Keratinocyte (primary cell): Measurements from ENCODE around the gene TRAF3IP1. TPM values are rescaled to one million over a fixed set of nuclear protein-coding genes. Genes with fewer than 3 reads are reported as not detected.

ENCODE experiments used
- DNase-seq: peaks from one replicate; pipeline ENCODE4 v3.0.0-alpha.2; 2011; ENCODE audit warnings: low read depth, missing footprints, low spot score
- FAIRE-seq: peaks from 2 replicates; lab custom pipeline; 2011; peaks lifted over from hg19 to GRCh38; lab: Jason Lieb, UNC
- H2AFZ ChIP-seq: 2 replicates; pipeline ENCODE4 v1.6.0; 2012; ENCODE audit warnings: low read length, control low read depth, inconsistent platforms; ENCODE audit not compliant: control insufficient read depth
- H3K27ac ChIP-seq: 2 replicates; pipeline ENCODE4 v1.5.1; 2011; ENCODE audit warnings: low read length; ENCODE audit not compliant: control insufficient read depth, insufficient read depth
- H3K27me3 ChIP-seq: 3 replicates; pipeline ENCODE4 v1.6.0; 2011; ENCODE audit warnings: low read length; ENCODE audit not compliant: control insufficient read depth, insufficient read depth; ENCODE audit errors: extremely low read depth
- H3K36me3 ChIP-seq, 2 experiments: 2 replicates in 1 of 2; 3 replicates in 1 of 2; pipeline ENCODE4 v1.5.1; 2011; ENCODE audit warnings: low read length in 2 of 2, mild to moderate bottlenecking in 1 of 2; ENCODE audit not compliant: control insufficient read depth in 2 of 2, insufficient read depth in 2 of 2; ENCODE audit errors: extremely low read depth in 1 of 2
- H3K4me1 ChIP-seq: 3 replicates; pipeline ENCODE4 v1.5.1; 2011; ENCODE audit warnings: low read length; ENCODE audit not compliant: control insufficient read depth, insufficient read depth; ENCODE audit errors: extremely low read depth
- H3K4me2 ChIP-seq: 3 replicates; pipeline ENCODE4 v1.6.0; 2011; ENCODE audit warnings: low read depth, low read length; ENCODE audit not compliant: control insufficient read depth, insufficient read depth; ENCODE audit errors: extremely low read depth
- H3K4me3 ChIP-seq, 3 experiments: fragments of 200-600 bp in 1 of 3; sonication (generic) in 1 of 3; 2 replicates in 2 of 3; 3 replicates in 1 of 3; pipeline ENCODE4 v1.5.1; 2011 to 2016; ENCODE audit warnings: low read length in 3 of 3, mild to moderate bottlenecking in 3 of 3, control low read depth in 2 of 3, inconsistent platforms in 1 of 3, low read depth in 1 of 3, mixed read lengths in 1 of 3, mixed run types in 1 of 3, moderate library complexity in 1 of 3; ENCODE audit not compliant: control insufficient read depth in 2 of 3, insufficient read depth in 2 of 3; ENCODE audit errors: extremely low read depth in 1 of 3
- H3K79me2 ChIP-seq: 2 replicates; pipeline ENCODE4 v1.6.0; 2012; ENCODE audit warnings: low read length; ENCODE audit not compliant: control insufficient read depth, insufficient read depth
- H3K9ac ChIP-seq: 3 replicates; pipeline ENCODE4 v1.6.0; 2011; ENCODE audit warnings: low read length; ENCODE audit not compliant: control insufficient read depth, insufficient read depth; ENCODE audit errors: extremely low read depth
- H3K9me1 ChIP-seq: 3 replicates; pipeline ENCODE4 v1.6.0; 2011; ENCODE audit warnings: low read length; ENCODE audit not compliant: control insufficient read depth, insufficient read depth; ENCODE audit errors: extremely low read depth
- H3K9me3 ChIP-seq: 2 replicates; pipeline ENCODE4 v1.5.1; 2012; ENCODE audit warnings: low read depth, low read length; ENCODE audit not compliant: control insufficient read depth
- H4K20me1 ChIP-seq: 3 replicates; pipeline ENCODE4 v1.6.0; 2011; ENCODE audit warnings: low read length; ENCODE audit not compliant: control insufficient read depth, insufficient read depth; ENCODE audit errors: extremely low read depth
- CTCF ChIP-seq, 3 experiments: IDR thresholded peaks in 1 of 3; conservative IDR thresholded peaks in 1 of 3; optimal IDR thresholded peaks in 1 of 3; 2 replicates in 2 of 3; 3 replicates in 1 of 3; pipeline versions ENCODE3 to v1.5.1; 2011; ENCODE audit warnings: low read length in 3 of 3, mild to moderate bottlenecking in 3 of 3, moderate library complexity in 2 of 3, control low read depth in 1 of 3, inconsistent platforms in 1 of 3; ENCODE audit not compliant: insufficient read depth in 2 of 3; ENCODE audit errors: extremely low read depth in 1 of 3
- EZH2 ChIP-seq: IDR thresholded peaks from one replicate; pipeline ENCODE4 v1.6.1; 2012; ENCODE audit warnings: inconsistent platforms, mild to moderate bottlenecking, low read length, moderate library complexity
- dilution Hi-C: fragments of 300-500 bp; cut with MboI; formaldehyde crosslinking; loops from one replicate; pipeline ENCODE4 v1.7.0; 2020; ENCODE audit warnings: low sequenced_read_pairs; ENCODE audit not compliant: extremely low pct_ligation_motif_present
- polyA plus RNA-seq, 5 experiments: library from polyadenylated mRNA; depleted of rRNA in 3 of 5; stranded (reverse) in 3 of 5; stranded (forward) in 1 of 5; unstranded in 1 of 5; fragments of >200 nt; gene quantifications; 1 replicate in 1 of 5; 2 replicates in 3 of 5; 3 replicates in 1 of 5; pipeline versions ENCODE4 v1.2.1 to v1.2.3, GENCODE V29; 2011 to 2012; ENCODE audit warnings: missing spikeins in 2 of 5, low read depth in 1 of 5, low replicate concordance in 1 of 5

TRAF3IP1 gene
- polyA plus RNA-seq, 1 donor (not counting 4 experiments of a cell fraction or from before 2014, with no cell fraction given), result 7.0 TPM

GRCh38 chr2:238407566-238407965, 87.2 kb downstream of the TRAF3IP1 start:
- Histone ChIP-seq H2AFZ (no peak overlapping the region), H3K79me2 (no peaks in the 10 kb centered on the region), H3K27ac (no peak overlapping the region), H3K4me2 (no peak overlapping the region), H3K9me1 (no peaks in the 10 kb centered on the region), H3K27me3 (no peaks in the 10 kb centered on the region), H3K36me3 (peaks cover 0 to 5% of the 10 kb centered on the region in 2 experiments), H3K9ac (no peak overlapping the region), H3K4me3 (no peak overlapping the region), H3K9me3 (no peaks in the 10 kb centered on the region), H3K4me1 (no peaks in the 10 kb centered on the region), H4K20me1 (no peaks in the 10 kb centered on the region)
- dilution Hi-C loops, result no loop called here
- no peak for TF ChIP-seq EZH2
- TF ChIP-seq CTCF (optimal IDR thresholded peaks at IDR 0.05 in 1 of 3, IDR thresholded peaks at IDR 0.05 in 1 of 3, conservative IDR thresholded peaks at IDR 0.05 in 1 of 3; ENCODE audit: extremely low read depth in 1 of 3, insufficient read depth in 2 of 3, low read length in 3 of 3), result no peak
- FAIRE-seq (no peak), DNase-seq (no peak)

- Histone ChIP-seq H2AFZ (no peak overlapping the region), H3K27me3 (no peaks in the 10 kb centered on the region), H3K9me3 (no peaks in the 10 kb centered on the region), H3K4me3 (no peak overlapping the region), H3K4me1 (no peaks in the 10 kb centered on the region), H3K36me3 (peaks cover 0 to 5% of the 10 kb centered on the region in 2 experiments), H3K4me2 (no peak overlapping the region), H3K27ac (no peak overlapping the region), H3K9me1 (no peaks in the 10 kb centered on the region), H3K79me2 (no peaks in the 10 kb centered on the region), H3K9ac (no peak overlapping the region), H4K20me1 (no peaks in the 10 kb centered on the region)
- no peak for FAIRE-seq
- DNase-seq, result no peak
- dilution Hi-C loops, result no loop called here
- TF ChIP-seq CTCF (optimal IDR thresholded peaks at IDR 0.05 in 1 of 3, IDR thresholded peaks at IDR 0.05 in 1 of 3, conservative IDR thresholded peaks at IDR 0.05 in 1 of 3; ENCODE audit: extremely low read depth in 1 of 3, insufficient read depth in 2 of 3, low read length in 3 of 3), result no peak
- no peak for TF ChIP-seq EZH2
These were observed 88.5 kb downstream of the TRAF3IP1 start for GRCh38 chr2:238408615-238409340.
